ENCODE results near the gene ANK3.

GRCh38 chr10:60172363-60172990 lies 217.2 kb downstream of the ANK3 start:
- TF ChIP-seq CTCF (IDR thresholded peaks at IDR 0.05) (no peak), POLR2A (IDR thresholded peaks at IDR 0.05) (no peak), POLR2AphosphoS5 (IDR thresholded peaks at IDR 0.05) (peak; percentile 80)
